Activated T-cell treated with anti-CD3 and anti-CD28 coated beads for 1 hour (primary cell): ENCODE data around the gene PPFIA3.

Experiments used
- DNase-seq: peaks from one replicate; pipeline ENCODE4 v3.0.0-alpha.2; 2020; ENCODE audit warnings: low read depth

The PPFIA3 gene

GRCh38 chr19:49182848-49183375 is 63.6 kb downstream of the PPFIA3 start:
- DNase-seq = no peak

DNA sequence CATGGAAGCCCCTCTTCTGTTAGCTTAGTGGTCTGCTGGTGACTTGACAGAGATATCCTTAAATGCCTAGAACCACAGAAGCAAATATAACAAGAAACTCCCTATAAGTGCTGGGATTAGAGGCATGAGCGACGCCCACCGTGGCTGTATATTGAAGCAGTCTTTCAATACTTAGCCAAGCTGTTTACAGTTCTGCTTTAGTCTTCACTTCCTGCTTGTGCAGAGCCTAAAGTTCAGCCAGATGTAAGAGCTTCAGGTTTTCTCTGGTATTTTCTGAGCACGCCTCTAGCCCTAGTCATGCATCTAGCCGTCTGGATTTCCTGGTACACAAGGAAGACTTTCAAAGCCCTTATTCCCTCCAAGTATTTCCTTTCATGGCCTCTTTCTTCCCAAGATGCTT is 66.8 kb downstream of the PPFIA3 start:
- DNase-seq = no peak

DNA sequence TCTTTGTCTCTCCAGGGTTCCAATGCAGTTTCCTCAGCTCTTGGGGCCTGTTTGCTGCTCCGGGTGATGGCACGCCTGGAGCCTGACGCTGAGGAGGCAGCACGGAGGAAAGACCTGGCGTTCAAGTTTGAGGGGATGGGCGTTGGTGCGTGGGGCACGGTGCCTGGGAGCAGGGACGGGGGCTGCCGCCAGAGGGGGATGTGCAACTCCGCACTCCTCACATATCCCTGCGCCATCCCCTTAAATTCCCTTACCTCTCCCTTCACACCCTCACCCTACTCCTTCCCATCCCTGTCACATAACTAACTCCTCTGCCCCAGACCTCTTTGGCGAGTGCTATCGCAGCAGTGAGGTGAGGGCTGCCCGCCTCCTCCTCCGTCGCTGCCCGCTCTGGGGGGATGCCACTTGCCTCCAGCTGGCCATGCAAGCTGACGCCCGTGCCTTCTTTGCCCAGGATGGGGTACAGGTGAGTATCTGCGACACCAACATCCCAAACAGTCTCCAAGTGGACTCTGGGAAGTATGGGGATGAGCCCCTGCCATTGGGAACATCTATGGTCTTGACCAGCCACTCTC is 69.4 kb downstream of the PPFIA3 start:
- DNase-seq = no peak

DNA sequence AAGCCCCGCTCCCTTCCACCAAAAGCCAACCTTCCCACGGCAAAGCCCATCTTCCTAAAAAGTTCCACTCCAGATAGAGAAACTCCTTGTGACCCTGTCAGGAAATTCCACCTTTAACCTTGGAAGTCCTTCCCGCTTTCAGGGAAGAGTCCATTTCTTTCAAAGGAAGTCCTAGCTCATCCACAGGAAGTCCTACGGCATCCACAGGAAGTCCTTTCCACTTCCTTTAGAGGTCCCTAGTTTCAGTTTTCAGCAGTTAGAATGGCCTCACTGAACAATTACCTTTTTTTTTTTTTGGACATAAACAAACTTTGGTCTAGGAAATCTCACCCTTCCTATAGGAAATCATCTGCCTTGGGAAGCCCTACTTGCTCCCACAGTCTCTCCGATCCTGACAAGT is 69.9 kb downstream of the PPFIA3 start:
- no peak for DNase-seq

DNA sequence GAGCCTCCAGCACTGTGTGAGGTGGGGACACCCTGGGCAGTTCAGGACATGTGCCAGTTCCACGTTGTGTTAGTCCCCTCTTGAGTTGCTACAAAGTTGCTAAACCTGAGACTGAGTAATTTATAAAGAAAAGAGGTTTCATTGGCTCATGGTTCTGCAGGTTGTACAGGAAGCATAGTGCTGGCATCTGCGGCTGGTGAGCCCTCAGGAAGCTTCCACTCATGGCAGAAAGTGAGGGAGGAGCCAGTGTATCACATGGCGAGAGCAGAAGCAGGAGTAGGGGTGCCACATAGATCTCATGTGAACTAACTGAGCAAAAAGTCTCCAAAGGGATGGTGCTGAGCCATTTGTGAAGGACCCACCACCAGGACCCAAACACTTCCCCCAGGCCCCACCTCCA is 71.4 kb downstream of the PPFIA3 start:
- no peak for DNase-seq

DNA sequence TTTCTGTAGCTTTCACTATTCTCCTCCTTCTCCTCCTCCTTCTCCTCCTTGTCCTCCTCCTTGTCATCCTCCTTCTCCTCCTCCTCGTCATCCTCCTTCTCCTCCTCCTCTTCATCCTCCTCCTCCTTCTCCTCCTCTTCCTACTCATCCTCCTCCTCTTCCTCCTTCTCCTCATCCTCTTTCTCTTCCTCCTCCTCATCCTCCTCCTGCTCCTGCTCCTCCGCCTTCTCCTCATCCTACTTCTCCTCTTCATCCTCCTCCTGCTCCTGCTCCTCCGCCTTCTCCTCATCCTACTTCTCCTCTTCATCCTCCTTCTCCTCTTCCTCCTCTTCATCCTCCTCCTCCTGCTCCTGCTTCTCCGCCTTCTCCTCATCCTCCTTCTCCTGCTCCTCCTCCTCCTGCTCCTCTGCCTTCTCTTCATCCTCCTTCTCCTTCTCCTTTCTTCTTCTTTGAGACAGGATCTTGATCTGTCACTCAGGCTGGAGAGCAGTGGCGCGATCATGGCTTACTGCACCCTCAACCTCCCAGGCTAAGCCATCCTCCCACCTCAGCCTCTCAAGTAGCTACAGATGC is 74.6 kb downstream of the PPFIA3 start:
- no peak for DNase-seq

DNA sequence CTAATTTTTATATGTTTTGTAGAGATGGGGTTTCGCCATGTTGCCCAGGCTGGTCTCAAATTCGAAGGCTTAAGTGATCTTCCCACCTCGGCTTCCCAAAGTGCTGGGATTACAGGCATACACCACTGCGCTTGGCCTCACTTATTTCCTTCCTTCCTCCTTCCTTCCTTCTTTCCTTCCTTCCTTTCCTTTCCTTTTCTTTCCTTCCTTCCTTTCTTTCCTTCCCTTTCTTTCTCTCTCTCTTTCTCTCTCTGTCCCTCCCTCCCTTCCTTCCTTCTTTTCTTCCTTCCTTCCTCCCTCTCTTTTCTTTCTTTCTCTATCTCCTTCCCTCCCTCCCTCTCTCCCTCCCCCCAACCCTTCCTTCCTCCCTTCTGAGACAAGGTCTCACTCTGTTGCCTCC is 75.1 kb downstream of the PPFIA3 start:
- no peak for DNase-seq

GRCh38 chr19:49196527-49197240 is 77.3 kb downstream of the PPFIA3 start:
- no peak for DNase-seq

DNA sequence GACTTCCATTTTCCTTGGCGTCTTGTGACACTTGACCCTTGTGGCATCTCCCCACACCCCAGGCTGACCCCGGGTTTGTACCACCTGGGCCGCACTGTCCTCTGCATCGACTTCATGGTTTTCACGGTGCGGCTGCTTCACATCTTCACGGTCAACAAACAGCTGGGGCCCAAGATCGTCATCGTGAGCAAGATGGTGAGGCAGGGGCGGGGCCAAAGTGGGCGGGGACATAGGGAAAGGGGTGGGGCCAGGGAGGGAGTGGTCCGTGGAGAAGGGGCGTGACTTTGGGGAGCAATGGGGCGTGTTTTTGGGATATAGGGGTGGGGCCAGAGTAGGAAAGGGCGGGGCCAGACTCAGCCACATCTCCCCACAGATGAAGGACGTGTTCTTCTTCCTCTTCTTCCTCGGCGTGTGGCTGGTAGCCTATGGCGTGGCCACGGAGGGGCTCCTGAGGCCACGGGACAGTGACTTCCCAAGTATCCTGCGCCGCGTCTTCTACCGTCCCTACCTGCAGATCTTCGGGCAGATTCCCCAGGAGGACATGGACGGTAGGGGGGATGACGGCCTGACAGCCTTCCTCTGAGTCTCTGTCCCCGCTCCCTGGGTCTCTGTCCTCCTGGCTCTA is 81.0 kb downstream of the PPFIA3 start:
- DNase-seq = no peak
